Panc1 (cell line): ENCODE results near the gene LRRC57. TPM values are rescaled to one million over a fixed set of nuclear protein-coding genes. Genes with fewer than 3 reads are reported as not detected.
A peak's percentile ranks its signal among the peaks of the same experiment; 100 is the strongest.

Experiments used
- ATAC-seq: fragments of 200-7000 bp; cut with Tn5 transposase; 2 replicates; pipeline ENCODE4 v1.9.1; 2020; ENCODE audit warnings: mild to moderate bottlenecking, moderate library complexity
- BruUV-seq: library from RNA; stranded (reverse); fragments of 400-500 nt; replicated peaks from 2 replicates; lab custom pipeline; 2021; lab: Mats Ljungman, UMichigan
- CTCF ChIA-PET: fragments of 300-600 bp; sonication (Branson Sonifier 250); formaldehyde crosslinking; loops from one replicate; lab custom pipeline; 2022; ENCODE audit warnings: antibody characterized with exemption; lab: Charles Lee
- POLR2A ChIA-PET: fragments of 300-600 bp; sonication (Branson Sonifier 250); formaldehyde crosslinking; loops from one replicate; lab custom pipeline; 2022; ENCODE audit warnings: antibody characterized with exemption; lab: Charles Lee
- DNase-seq: peaks from one replicate; pipeline ENCODE4 v3.0.0-alpha.2; 2010; ENCODE audit warnings: low read depth, low spot score
- H3K27ac ChIP-seq: 2 replicates; pipeline ENCODE4 v1.5.1; 2011; ENCODE audit warnings: mild to moderate bottlenecking, low read length, inconsistent platforms
- H3K27me3 ChIP-seq: fragments of 200-500 bp; sonication (Bioruptor generic); 2 replicates; pipeline ENCODE4 v1.6.0; 2014; ENCODE audit warnings: low read length, inconsistent platforms; ENCODE audit not compliant: control insufficient read depth, insufficient read depth
- H3K36me3 ChIP-seq: fragments of 200-500 bp; sonication (Bioruptor generic); 2 replicates; pipeline ENCODE4 v1.5.1; 2014; ENCODE audit warnings: inconsistent platforms, mild to moderate bottlenecking, low read length, moderate library complexity; ENCODE audit not compliant: control insufficient read depth, insufficient read depth
- H3K4me1 ChIP-seq: 2 replicates; pipeline ENCODE4 v1.5.1; 2011; ENCODE audit warnings: inconsistent platforms, mild to moderate bottlenecking, low read length, moderate library complexity; ENCODE audit not compliant: control insufficient read depth, insufficient read depth
- H3K4me3 ChIP-seq, 2 experiments: 2 replicates each; pipeline ENCODE4 v1.5.1; 2011 to 2012; ENCODE audit warnings: low read depth in 2 of 2, low read length in 2 of 2, mild to moderate bottlenecking in 2 of 2, inconsistent platforms in 1 of 2, moderate library complexity in 1 of 2
- H3K9me3 ChIP-seq: fragments of 200-500 bp; sonication (Bioruptor generic); 2 replicates; pipeline ENCODE4 v1.5.1; 2014; ENCODE audit warnings: low read depth, mild to moderate bottlenecking, inconsistent platforms, low read length, moderate library complexity; ENCODE audit not compliant: control insufficient read depth, insufficient read depth
- POLR2AphosphoS5 ChIP-seq: IDR thresholded peaks from 2 replicates; pipeline ENCODE4 v1.6.1; 2012; ENCODE audit warnings: mild to moderate bottlenecking, low read depth, low read length, moderate library complexity
- SIN3A ChIP-seq: IDR thresholded peaks from 2 replicates; pipeline ENCODE4 v1.6.1; 2012; ENCODE audit warnings: low read depth, mild to moderate bottlenecking, low read length, moderate library complexity, borderline replicate concordance; ENCODE audit not compliant: insufficient read depth
- TCF7L2 ChIP-seq: IDR thresholded peaks from 2 replicates; pipeline ENCODE4 v1.6.1; 2011; ENCODE audit warnings: mild to moderate bottlenecking, low read depth, low read length, inconsistent platforms
- in situ Hi-C: cut with HindIII; loops from 2 replicates; pipeline ENCODE4 v1.10.0; 2016; ENCODE audit warnings: low sequenced_read_pairs, low pct_unique_long_range_greater_than_20kb
- intact Hi-C: fragments of 100-400 bp; cut with micrococcal nuclease; formaldehyde crosslinking; loops from one replicate; pipeline ENCODE4 v1.10.0; 2022; ENCODE audit not compliant: unreplicated experiment
- total RNA-seq: library from RNA; stranded (reverse); gene quantifications from one replicate; pipeline ENCODE4 v1.2.1, GENCODE V29; 2021; ENCODE audit not compliant: unreplicated experiment
- TF ChIP-seq, protein P1 (sequence below), 2 experiments: IDR thresholded peaks; 2 replicates each; pipeline ENCODE4 v1.6.1; 2011 to 2012; ENCODE audit warnings: low read depth in 2 of 2, control low read depth in 1 of 2, low read length in 1 of 2, mild to moderate bottlenecking in 1 of 2, moderate library complexity in 1 of 2; ENCODE audit not compliant: insufficient read depth in 1 of 2
- TF ChIP-seq, protein P2 (sequence below): fragments of 450-650 bp; IDR thresholded peaks from 2 replicates; pipeline ENCODE4 v1.5.1; 2017; ENCODE audit warnings: mild to moderate bottlenecking

The LRRC57 gene
- total RNA-seq, 1 experiment from 2014 or later = 39.2 TPM

DNA sequence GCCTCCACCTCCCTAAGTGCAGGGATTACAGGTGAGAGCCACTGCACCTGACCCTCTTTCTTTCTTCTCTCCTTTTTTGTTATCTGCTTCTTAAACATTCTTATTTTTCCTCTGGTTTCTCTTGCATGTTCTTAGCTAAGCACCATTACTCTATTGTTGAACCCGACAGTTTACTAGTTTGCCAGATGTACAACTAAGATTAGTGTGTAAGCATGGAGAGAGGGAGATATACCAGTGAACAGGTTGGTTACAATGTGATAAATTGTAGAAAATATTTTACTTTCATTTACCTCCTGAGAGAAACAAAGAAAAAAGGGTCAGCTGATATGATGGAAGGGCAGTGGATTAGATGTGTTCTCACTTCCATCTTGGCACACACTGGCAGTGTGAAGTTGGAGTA is 5.0 kb upstream of the LRRC57 start:
- no peaks in the 10 kb centered on the region; the same call in 1 of the 2 replicates for H3K36me3 ChIP-seq
- in situ Hi-C loops = no loop called here
- no peak overlapping the region for H3K27ac ChIP-seq
- ChIA-PET POLR2A (interaction anchor here (0.7 kb wide), 1 partner anchor 69 kb away, joined by 6 read pairs; no protein-coding TSS in a partner anchor), CTCF (no interaction called here)
- peaks cover 5% of the 10 kb centered on the region; the same call in 1 of the 2 replicates for H3K4me1 ChIP-seq
- TF ChIP-seq, protein P1, sequence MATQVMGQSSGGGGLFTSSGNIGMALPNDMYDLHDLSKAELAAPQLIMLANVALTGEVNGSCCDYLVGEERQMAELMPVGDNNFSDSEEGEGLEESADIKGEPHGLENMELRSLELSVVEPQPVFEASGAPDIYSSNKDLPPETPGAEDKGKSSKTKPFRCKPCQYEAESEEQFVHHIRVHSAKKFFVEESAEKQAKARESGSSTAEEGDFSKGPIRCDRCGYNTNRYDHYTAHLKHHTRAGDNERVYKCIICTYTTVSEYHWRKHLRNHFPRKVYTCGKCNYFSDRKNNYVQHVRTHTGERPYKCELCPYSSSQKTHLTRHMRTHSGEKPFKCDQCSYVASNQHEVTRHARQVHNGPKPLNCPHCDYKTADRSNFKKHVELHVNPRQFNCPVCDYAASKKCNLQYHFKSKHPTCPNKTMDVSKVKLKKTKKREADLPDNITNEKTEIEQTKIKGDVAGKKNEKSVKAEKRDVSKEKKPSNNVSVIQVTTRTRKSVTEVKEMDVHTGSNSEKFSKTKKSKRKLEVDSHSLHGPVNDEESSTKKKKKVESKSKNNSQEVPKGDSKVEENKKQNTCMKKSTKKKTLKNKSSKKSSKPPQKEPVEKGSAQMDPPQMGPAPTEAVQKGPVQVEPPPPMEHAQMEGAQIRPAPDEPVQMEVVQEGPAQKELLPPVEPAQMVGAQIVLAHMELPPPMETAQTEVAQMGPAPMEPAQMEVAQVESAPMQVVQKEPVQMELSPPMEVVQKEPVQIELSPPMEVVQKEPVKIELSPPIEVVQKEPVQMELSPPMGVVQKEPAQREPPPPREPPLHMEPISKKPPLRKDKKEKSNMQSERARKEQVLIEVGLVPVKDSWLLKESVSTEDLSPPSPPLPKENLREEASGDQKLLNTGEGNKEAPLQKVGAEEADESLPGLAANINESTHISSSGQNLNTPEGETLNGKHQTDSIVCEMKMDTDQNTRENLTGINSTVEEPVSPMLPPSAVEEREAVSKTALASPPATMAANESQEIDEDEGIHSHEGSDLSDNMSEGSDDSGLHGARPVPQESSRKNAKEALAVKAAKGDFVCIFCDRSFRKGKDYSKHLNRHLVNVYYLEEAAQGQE (IDR thresholded peaks at IDR 0.05; ENCODE audit: insufficient read depth in 1 of 2, low read depth in 2 of 2, low read length in 1 of 2) = no peak
- TF ChIP-seq, protein P2, sequence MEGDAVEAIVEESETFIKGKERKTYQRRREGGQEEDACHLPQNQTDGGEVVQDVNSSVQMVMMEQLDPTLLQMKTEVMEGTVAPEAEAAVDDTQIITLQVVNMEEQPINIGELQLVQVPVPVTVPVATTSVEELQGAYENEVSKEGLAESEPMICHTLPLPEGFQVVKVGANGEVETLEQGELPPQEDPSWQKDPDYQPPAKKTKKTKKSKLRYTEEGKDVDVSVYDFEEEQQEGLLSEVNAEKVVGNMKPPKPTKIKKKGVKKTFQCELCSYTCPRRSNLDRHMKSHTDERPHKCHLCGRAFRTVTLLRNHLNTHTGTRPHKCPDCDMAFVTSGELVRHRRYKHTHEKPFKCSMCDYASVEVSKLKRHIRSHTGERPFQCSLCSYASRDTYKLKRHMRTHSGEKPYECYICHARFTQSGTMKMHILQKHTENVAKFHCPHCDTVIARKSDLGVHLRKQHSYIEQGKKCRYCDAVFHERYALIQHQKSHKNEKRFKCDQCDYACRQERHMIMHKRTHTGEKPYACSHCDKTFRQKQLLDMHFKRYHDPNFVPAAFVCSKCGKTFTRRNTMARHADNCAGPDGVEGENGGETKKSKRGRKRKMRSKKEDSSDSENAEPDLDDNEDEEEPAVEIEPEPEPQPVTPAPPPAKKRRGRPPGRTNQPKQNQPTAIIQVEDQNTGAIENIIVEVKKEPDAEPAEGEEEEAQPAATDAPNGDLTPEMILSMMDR = no peak
- TF ChIP-seq TCF7L2 = no peak
- ATAC-seq (no peak), DNase-seq (no peak)
- intact Hi-C loops = no loop called here
- H3K27me3 ChIP-seq = no peaks in the 10 kb centered on the region
- no peak overlapping the region for H3K4me3 ChIP-seq
- no TSS peak for BruUV-seq
- H3K9me3 ChIP-seq = no peaks in the 10 kb centered on the region

DNA sequence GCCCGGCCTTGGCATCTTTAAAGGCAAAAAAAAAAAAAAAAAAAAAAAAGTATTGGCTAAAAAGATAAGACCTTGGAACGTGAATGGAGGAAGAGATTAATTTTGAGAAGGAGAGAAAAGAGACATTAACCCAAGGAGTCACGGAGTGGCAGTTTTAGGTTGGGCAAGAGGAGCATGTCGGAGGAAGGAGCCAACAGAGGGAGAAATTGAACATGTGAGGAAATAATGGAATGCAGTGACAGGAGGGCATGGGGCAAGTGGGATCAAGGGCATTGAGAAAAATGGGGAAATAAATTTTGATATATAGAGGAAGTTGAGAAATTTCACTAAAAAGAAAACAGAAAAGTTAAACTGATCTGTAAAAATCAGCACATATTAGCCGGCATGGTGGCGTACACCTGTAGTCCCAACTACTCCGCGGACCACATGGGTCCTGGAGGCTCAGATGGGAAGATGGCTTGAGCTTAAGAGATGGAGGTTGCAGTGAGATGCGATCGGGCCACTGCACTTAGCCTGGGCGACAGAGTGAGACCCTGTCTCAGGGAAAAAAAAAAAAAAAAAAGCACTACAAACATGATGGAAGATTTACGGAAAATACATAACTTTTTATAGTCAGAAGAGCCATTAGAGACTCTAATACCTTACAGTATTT is 1.3 kb upstream of the LRRC57 start:
- H3K27ac ChIP-seq = peak overlapping the region; percentile 94
- ATAC-seq = no peak
- H3K9me3 ChIP-seq = no peaks in the 10 kb centered on the region
- ChIA-PET POLR2A (interaction anchor here (0.6 kb wide), 1 partner anchor 43 kb away, joined by 3 read pairs; no protein-coding TSS in a partner anchor), CTCF (no interaction called here)
- BruUV-seq = TSS peak; percentile 74
- H3K4me3 ChIP-seq = peak overlapping the region; percentile 83 to 100
- intact Hi-C loops (no loop called here), in situ Hi-C loops (no loop called here)
- TF ChIP-seq TCF7L2 (no peak), POLR2AphosphoS5 (no peak), SIN3A (no peak)
- TF ChIP-seq, protein P1 (IDR thresholded peaks at IDR 0.05; ENCODE audit: insufficient read depth in 1 of 2, low read depth in 2 of 2, low read length in 1 of 2) = no peak
- TF ChIP-seq, protein P2 = no peak
- H3K4me1 ChIP-seq = peaks cover 27% of the 10 kb centered on the region
- peaks cover 1% of the 10 kb centered on the region for H3K36me3 ChIP-seq
- no peaks in the 10 kb centered on the region for H3K27me3 ChIP-seq
- no peak for DNase-seq
